GM21515 (cell line): Measurements from ENCODE around the gene PI4KB.

Experiments used
- ATAC-seq: cut with Tn5 transposase; IDR thresholded peaks from one replicate; pipeline ENCODE4 v1.9.1; 2021; ENCODE audit not compliant: unreplicated experiment

Gene PI4KB

DNA sequence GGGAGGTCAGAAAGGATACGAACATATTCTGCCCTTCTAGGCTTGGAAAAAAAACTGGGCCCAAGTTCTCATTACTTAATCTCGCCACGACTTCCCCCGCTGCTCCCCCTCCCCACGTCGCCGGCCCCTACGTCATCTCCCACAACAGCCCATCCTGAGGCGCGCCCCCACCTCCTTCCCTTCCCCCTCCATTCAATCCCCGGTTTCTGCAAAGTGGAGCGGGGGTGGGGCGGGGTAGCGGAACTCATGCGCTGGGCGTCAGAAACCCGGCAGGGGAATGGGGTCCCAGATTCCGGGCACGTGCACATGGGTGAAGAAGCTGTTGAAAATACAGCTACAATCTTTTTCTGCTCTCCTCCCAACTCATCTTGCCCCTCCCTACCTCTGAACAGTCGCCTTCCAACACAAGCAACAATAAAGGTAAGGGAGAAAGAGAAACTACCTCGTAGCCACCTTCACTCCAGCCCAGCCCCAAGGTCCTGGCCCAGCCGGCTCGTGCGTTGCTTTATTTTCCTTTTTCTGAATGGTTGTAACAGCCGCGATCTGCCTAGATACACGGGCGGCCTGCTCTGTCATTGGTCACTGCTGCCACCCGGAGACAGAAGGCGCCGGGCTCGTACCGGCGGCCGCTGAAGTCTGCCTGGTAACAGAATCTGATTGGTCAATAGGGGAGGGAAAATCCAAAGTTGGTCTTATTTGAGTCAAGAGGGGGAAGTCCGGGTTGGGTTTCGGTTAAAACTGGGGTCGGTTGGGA is 19.7 kb upstream of the PI4KB start, which contains the start of gene RFX5:
Gene RFX5, minus strand, starts transcription at position 484 of the 754 bp plus-strand sequence. CDS start 932 bp downstream, outside the sequence.
- ATAC-seq = peak; percentile 95

DNA sequence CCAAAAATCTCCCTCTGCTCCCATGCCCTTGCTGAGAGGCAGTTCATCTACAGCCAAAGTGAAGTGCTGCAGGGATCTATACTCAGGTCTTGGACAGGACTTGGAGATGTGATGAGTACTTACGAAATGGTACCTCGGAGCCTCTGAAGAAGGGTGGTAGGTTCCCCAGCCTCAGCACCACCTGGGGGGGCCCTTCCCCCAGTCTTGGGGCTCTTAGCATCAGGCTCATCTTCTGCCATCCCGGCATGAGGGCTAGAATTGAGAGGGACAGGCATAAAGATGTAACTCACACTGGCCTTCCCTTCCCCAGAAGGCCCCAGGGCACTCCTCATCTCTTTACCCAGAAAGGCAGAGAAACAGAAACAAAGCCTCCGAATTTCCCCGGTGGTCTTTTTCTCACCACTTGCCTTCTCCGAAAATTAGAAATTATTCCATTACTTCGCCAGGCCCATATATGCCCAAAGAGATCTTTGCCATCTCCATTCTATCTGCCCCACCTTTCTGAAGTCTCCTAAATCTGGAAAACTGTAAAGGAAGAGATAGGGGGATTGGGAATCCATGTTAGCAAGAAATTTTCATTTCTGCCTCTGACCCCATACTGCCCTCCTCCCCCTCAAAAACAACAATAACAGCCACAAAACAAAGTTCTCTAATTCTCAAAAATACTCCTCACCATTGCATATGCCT is 19.0 kb upstream of the PI4KB start:
- ATAC-seq = no peak

DNA sequence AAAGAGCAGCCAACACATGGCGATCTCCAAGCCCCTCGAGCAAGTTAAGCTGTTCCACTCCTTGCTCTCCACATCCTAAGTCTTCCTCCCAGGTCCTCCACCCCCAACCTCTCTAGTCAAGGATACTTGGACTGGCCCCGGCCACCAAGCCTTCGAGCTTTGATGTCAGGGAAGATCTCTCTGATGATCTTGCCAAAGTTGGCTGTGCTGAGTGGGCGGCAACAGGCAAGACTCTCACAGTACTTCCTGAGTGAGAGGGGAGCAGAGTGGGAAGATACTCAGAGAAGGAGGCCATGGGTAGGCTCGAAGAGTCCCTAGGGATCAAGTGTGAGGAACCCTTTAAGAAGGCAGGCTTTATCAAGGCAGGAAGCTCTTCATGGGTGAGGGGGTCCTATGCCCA is 17.1 kb upstream of the PI4KB start:
- ATAC-seq = no peak

GRCh38 chr1:151343587-151343986 is 16.4 kb upstream of the PI4KB start:
- ATAC-seq = no peak

GRCh38 chr1:151342569-151342968 is 15.4 kb upstream of the PI4KB start:
- ATAC-seq = no peak

DNA sequence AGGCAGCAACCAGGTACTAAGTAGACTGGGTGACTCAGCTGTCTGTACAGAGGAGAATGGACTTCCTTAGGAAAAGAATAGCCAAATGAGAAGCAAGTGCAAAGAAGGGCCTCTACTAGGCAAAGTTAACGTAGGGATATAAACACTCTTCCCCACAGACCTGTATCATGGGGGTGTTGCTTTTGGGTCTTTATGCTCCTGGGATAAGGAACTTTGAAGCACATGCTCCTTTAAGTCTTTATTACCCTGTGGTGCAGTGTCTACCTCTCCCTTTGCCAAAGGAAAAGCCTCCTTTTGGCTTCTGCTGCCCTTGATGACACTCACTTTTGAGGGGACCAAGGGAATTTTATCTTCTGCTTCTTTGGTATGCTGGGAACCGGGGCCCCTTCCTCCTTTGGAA is 14.8 kb upstream of the PI4KB start:
- ATAC-seq = no peak

GRCh38 chr1:151340870-151341754 is 13.9 kb upstream of the PI4KB start:
- ATAC-seq = no peak

DNA sequence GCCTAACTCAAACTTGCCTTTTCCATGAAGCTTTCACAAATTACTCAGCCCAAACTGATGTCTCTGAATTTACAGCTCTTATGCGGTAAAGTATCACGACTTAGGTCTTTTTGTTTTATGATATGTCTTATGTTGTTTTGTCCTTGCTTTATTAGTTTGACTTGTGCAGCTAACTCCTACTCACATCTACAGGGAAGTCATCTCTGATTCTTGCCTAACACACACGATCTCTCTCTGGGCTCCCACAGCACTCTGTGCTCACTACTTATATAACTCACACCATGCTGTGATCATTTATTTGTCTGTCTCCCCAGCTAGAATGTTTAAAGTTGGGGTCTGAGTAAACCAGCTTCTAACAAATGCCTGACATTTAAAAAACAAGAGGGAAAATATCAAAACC is 9.3 kb upstream of the PI4KB start:
- no peak for ATAC-seq

DNA sequence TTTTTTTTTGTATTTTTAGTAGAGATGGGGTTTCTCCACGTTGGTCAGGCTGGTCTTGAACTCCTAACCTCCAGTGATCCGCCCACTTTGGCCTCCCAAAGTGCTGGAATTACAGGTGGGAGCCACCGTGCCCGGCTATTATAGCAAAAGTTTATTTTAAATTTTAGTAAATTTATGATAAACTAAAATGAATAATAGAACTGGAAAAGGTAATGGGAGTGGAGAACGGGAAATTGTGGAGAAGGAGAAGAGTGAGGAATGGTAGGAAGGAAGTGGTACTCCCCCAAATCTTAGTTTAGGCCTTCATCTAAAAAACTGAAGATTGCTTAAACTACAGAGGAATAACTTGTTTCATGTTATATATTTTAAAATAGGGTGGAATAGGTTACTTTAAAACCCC is 7.6 kb upstream of the PI4KB start:
- no peak for ATAC-seq

DNA sequence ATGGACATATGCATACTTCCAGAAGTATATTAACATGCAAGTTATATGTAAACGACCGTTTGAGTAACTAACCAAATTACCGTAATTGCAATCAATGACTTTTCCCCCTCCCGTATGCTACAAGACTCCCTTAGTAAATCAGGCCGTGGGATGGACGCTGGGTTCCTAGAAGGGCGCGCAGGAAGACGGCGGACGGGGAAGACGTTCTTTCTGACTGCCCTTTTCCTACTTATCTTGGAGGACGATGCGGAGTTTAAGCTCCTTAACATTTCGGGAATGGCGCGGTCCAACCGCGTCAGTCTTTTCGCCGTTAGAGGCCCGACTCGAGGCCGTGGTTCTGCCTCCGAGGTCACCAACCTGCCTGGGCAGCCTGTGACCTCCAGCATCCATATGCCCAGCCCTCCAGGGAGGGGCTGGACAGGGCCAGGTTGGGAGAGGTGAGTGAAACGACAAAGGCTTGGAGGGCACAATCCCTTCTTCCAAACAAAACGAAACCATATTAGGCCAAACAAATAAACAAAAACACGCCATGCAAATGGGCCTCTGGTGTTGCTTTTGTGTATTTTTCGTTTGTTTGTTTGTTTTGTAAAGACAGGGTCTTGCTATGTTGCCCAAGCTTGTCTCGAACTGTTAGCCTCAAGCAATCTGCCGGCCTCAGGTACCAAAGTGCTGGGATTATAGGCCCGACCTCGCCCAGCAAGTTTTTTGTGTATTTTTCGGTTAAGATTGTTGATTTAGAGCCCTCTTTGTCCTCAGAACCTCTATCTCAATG is 873 bp upstream of the PI4KB start:
- no peak for ATAC-seq

GRCh38 chr1:151326619-151327222 is 495 bp downstream of the PI4KB start:
- peak; percentile 45 for ATAC-seq

DNA sequence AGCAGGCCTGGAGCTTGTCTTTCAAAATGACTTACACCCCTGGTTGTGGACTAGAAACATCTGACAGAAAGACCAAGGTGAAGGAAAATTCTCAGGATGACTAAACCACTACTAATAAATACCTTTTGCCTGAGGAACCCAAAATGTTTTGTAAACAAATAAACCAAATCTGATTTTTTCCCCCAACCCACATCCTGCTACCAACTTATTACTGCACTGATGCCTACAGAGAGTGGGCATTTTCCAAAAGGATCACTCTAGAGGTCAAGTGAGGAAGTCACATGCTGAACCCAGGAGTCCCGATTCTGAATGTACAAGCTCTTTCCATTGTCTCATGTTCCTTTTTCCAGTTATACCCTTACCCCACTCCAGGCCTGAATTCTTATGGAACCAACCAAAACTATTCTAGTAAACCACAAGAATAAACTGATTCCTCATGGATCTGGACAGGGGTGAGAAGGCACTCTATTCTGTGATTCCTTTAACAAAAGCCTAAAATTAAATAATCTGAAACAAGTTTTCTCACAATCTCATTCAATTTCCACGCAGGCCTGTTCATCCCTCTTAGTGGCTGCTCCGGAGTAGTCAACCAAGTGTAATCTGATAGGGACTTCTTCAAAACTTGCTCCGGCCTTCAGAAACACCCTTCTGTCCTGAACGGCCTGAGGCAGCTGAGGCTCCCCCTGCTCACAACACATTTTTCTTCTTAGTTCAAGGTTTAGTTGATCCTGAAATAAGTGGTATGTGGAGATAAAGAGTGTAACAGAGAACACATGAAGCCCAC is 1.4 kb downstream of the PI4KB start:
- no peak for ATAC-seq

- no peak for ATAC-seq
Observed at GRCh38 chr1:151325231-151325630, 2.0 kb downstream of the PI4KB start.

- no peak for ATAC-seq
Observed at GRCh38 chr1:151324390-151324930, 2.8 kb downstream of the PI4KB start.

DNA sequence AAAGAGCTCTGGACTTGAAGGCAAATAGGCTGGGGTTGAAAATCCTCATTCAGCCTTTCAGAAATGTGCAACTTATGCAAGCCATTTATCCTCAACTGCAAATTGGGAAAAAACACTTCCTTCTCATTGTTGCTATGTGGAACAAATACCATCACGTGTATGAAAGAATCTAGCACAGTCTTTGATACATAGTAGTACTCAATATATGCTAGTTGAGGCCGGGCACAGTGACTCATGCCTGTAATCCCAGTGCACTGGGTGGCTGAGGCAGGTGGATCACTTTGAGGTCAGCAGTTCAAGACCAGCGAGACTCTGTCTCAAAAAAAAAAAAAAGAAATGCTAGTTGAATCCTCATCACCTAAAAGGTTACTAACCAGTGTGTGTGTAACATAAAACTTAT is 8.2 kb downstream of the PI4KB start:
- no peak for ATAC-seq

GRCh38 chr1:151315565-151316235 is 11.5 kb downstream of the PI4KB start:
- no peak for ATAC-seq

DNA sequence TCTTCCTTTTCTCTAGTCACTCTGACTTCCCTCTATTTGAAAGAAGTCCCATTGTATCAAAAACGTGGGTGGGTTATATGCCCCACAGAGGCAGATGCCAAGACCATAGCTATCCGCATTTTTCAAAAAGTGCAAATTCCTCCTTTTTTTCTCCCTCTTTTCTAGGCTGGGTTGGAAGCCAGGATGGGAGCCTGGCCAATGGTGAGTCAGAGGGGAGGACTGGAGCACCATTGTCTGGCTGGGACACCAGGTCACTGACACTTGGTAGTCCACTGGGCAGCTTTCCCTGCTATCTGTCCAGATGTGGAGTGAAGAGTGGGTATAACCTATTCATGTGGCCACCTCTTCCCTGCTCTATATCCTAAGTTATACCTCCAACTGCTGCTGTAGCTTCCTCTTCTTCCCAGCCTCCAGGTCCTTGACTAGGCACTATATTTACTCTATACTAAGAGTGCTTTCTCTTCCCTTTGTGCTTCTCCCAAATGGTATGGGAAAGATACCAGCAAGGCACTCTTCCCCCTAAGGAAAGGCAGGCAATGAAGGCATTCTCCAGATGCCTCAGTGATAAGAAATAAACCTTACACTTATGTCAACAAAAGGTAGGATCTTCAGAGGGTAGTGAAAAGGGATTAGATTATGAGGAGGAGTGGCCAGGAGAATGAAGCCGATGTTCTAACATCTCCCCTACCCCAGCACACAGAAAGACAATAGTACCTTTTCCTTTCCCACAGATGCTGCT is 12.9 kb downstream of the PI4KB start:
- ATAC-seq = no peak

DNA sequence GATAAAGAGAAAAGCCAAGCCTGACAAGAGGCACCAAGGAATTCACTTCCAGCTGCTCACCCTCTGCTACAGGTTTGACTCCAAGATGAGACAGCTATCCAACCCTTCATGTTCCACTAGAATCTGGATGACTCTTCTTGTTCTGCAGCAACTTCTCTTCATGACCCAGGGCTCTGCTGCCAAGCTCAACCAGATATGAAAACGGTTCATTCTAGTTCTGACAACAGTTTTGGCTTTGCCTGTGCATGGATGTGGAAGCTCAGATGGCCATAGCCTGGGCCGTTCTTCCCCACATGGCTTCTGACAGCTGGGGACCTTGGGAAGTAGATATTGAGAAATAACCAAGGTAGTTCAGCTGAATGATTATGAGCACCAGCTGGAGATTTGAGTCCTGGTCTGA is 13.7 kb downstream of the PI4KB start:
- ATAC-seq = no peak
